ENCODE results near the gene LRRC45. TPM values are rescaled to one million over a fixed set of nuclear protein-coding genes. Genes with fewer than 3 reads are reported as not detected.
A peak's percentile ranks its signal among the peaks of the same experiment; 100 is the strongest.

The LRRC45 gene
- total and polyA plus RNA-seq, 9 of the 15 experiments (the other 6 are each of a cell fraction or from before 2014, with no cell fraction given) = 3.5 to 21.5 (median 11.2) TPM; not detected in 2

- TF ChIP-seq NKRF (IDR thresholded peaks at IDR 0.05; ENCODE audit: borderline replicate concordance) (peak; percentile 43; the same call in 1 of the 2 replicates), YY1 (IDR thresholded peaks at IDR 0.05; ENCODE audit: borderline replicate concordance in 1 of 3, control insufficient read depth in 1 of 3, extremely low read depth in 1 of 3, insufficient read depth in 3 of 3, insufficient read length in 1 of 3, insufficient replicate concordance in 2 of 3, low read depth in 1 of 3, low read length in 2 of 3) (no peak), FOXJ3 (CRISPR knock-in tag; IDR thresholded peaks at IDR 0.05) (no peak), SMC3 (conservative IDR thresholded peaks at IDR 0.05; ENCODE audit: insufficient read depth, low read depth, low read length) (no peak), STAT5A (IDR thresholded peaks at IDR 0.05; ENCODE audit: borderline replicate concordance, low read length) (no peak), KDM4B (IDR thresholded peaks at IDR 0.05; ENCODE audit: borderline replicate concordance in 2 of 2, low read depth in 1 of 2) (no peak)
- TF ChIP-seq, protein P1, sequence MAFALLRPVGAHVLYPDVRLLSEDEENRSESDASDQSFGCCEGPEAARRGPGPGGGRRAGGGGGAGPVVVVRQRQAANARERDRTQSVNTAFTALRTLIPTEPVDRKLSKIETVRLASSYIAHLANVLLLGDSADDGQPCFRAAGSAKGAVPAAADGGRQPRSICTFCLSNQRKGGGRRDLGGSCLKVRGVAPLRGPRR (CRISPR knock-in tag; IDR thresholded peaks at IDR 0.05) = no peak
These were observed 42.1 kb downstream of the LRRC45 start (continued) for GRCh38 chr17:82065193-82065637.
